ENCODE results near the gene SLC14A1. TPM values are rescaled to one million over a fixed set of nuclear protein-coding genes. Genes with fewer than 3 reads are reported as not detected.

SLC14A1 gene
- polyA plus RNA-seq, 1 experiment, result 80.5 TPM

DNA sequence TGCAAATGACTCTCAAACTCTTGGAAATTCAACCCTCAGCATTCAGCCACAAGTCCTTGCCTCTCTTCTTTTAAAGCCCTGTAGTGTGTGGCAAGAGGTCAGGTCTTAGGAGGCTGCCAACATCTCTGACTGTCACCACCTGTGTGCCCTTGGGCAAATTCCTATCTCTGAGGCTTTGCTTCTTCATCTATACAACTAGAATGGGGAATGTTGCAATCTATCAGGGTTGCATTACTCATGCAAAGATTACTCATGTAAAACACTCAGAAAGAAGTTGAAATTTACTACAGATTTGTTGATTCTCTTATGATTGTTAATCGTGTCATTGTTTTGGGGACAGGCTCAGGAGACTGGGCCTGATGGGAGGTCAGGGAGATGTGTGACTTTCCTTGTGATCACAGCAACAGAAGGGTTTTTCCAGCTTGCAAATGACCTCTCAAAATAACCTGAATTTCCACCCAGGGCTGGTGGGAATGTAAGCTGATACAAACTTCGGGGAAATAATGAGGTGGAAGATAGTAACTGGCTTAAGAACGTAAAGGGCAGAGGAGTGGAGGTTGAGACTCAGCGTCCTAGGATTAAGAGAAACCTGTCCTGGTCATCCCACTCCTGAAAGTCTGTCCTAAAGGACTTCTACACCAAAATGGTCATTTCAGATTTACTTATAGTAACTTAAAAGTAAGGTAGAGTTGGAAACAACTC lies 69.4 kb downstream of the SLC14A1 start:
- DNase-seq (ENCODE audit: low read depth, low spot score), result peak; percentile 79
- peak overlapping the region; percentile 86 for H3K27ac ChIP-seq (ENCODE audit: low read depth, low read length)
- H3K27me3 ChIP-seq (ENCODE audit: control insufficient read depth, insufficient read depth, low read length), result no peaks in the 10 kb centered on the region
- ChIA-PET POLR2A (interaction anchor here (0.8 to 1.1 kb wide), 2 partner anchors 10 to 14 kb away, joined by 4 read pairs; no protein-coding TSS in a partner anchor), CTCF (no interaction called here)
- H3K9me3 ChIP-seq (ENCODE audit: control insufficient read depth, insufficient read depth, low read length), result no peaks in the 10 kb centered on the region
- TF ChIP-seq, protein P1, sequence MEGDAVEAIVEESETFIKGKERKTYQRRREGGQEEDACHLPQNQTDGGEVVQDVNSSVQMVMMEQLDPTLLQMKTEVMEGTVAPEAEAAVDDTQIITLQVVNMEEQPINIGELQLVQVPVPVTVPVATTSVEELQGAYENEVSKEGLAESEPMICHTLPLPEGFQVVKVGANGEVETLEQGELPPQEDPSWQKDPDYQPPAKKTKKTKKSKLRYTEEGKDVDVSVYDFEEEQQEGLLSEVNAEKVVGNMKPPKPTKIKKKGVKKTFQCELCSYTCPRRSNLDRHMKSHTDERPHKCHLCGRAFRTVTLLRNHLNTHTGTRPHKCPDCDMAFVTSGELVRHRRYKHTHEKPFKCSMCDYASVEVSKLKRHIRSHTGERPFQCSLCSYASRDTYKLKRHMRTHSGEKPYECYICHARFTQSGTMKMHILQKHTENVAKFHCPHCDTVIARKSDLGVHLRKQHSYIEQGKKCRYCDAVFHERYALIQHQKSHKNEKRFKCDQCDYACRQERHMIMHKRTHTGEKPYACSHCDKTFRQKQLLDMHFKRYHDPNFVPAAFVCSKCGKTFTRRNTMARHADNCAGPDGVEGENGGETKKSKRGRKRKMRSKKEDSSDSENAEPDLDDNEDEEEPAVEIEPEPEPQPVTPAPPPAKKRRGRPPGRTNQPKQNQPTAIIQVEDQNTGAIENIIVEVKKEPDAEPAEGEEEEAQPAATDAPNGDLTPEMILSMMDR (IDR thresholded peaks at IDR 0.05; ENCODE audit: low read depth, low read length), result no peak
- H3K4me3 ChIP-seq (ENCODE audit: low read depth, low read length), result no peak overlapping the region

DNA sequence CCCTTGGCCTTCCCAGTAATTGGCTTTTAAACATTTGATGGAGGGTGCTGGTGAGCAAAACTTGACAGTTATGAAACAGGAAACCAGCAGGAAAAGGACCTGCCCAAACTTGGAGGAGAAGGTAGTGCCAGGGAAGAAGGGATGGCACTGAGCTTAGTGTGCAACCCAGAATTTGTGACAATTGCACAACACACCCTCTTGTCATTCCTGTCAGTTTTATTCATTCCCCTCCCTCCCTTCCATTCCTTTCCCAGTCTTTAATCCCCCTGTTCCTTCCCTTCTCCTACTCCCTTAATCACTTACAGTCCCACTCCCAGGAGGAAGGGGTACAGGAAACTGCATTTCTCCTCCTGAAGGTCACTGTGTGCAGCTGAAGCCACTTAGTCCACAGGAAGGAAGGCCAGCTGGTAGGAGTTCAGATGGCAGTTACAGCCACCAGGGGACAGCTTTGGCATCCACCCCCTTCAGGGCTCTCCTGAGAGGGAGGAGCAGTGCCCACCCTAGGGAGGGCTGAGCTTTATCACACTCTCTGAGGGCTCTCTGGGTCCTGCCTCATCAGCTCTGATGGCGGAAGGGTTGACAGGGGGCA lies 77.5 kb downstream of the SLC14A1 start:
- no peak for DNase-seq (ENCODE audit: low read depth, low spot score)
- H3K27ac ChIP-seq (ENCODE audit: low read depth, low read length), result peak overlapping the region; percentile 94
- peaks cover 9% of the 10 kb centered on the region for H3K9me3 ChIP-seq (ENCODE audit: control insufficient read depth, insufficient read depth, low read length)
- no peaks in the 10 kb centered on the region for H3K27me3 ChIP-seq (ENCODE audit: control insufficient read depth, insufficient read depth, low read length)
- TF ChIP-seq, protein P1 (IDR thresholded peaks at IDR 0.05; ENCODE audit: low read depth, low read length), result no peak
- ChIA-PET CTCF (interaction anchor here (1.6 kb wide), 1 partner anchor 137 kb away, joined by 7 read pairs; no protein-coding TSS in a partner anchor), POLR2A (interaction anchor here (0.6 kb wide), 1 partner anchor 118 kb away, joined by 3 read pairs; no protein-coding TSS in a partner anchor)
- no peak overlapping the region for H3K4me3 ChIP-seq (ENCODE audit: low read depth, low read length)

Small RNAs within 50 kb of the gene (small RNA-seq; reads per million reads assigned to genes)
- not detected for gene AC087685.1 (ENCODE audit: insufficient read length, low read depth)

Other genes starting within 250 kb of the SLC14A1 start
- gene SLC14A2, start 108.7 kb upstream of the SLC14A1 start, polyA plus RNA-seq (2011; rRNA removed), result not detected in 2 replicates
- 1.5 and 1.6 TPM in 2 replicates for gene SIGLEC15, start 101.5 kb downstream of the SLC14A1 start, polyA plus RNA-seq (2011; rRNA removed)
- gene EPG5, start 243.1 kb downstream of the SLC14A1 start, polyA plus RNA-seq (2011; rRNA removed), result 49.5 and 51.5 TPM in 2 replicates